A673 (cell line): ENCODE data around the gene DLG4. TPM values are rescaled to one million over a fixed set of nuclear protein-coding genes. Genes with fewer than 3 reads are reported as not detected.
"Not testable (repeated sequence)": the region's sequence is repeated elsewhere in the genome, so short reads cannot be mapped to it uniquely, and the experiment has no call there.

Experiments
- BruUV-seq: library from RNA; stranded (reverse); fragments of 400-500 nt; replicated peaks from 2 replicates; lab custom pipeline; 2021; lab: Mats Ljungman, UMichigan
- CTCF ChIA-PET: fragments of 300-600 bp; sonication (Branson Sonifier 250); formaldehyde crosslinking; loops from one replicate; lab custom pipeline; 2022; ENCODE audit warnings: antibody characterized with exemption; lab: Charles Lee
- POLR2A ChIA-PET: fragments of 300-600 bp; sonication (Branson Sonifier 250); formaldehyde crosslinking; loops from one replicate; lab custom pipeline; 2022; ENCODE audit warnings: antibody characterized with exemption; ENCODE audit not compliant: low non-redundant PET; lab: Charles Lee
- DNase-seq: peaks from one replicate; pipeline ENCODE4 v3.0.0-alpha.2; 2015; ENCODE audit warnings: low spot score
- H3K27ac ChIP-seq: fragments of 200-600 bp; sonication (generic); 2 replicates; pipeline ENCODE4 v1.5.1; 2016; ENCODE audit warnings: mixed run types, low read depth, mild to moderate bottlenecking, mixed read lengths, antibody characterized with exemption, low read length; ENCODE audit not compliant: poor library complexity, severe bottlenecking
- H3K27me3 ChIP-seq: fragments of 200-600 bp; sonication (generic); replicated peaks from 2 replicates; pipeline ENCODE4 v1.6.1; 2017; ENCODE audit warnings: mixed run types, low read depth, mild to moderate bottlenecking, mixed read lengths, antibody characterized with exemption, low read length; ENCODE audit not compliant: insufficient read depth, poor library complexity
- H3K36me3 ChIP-seq: fragments of 200-600 bp; sonication (generic); 2 replicates; pipeline ENCODE4 v1.6.1; 2016; ENCODE audit warnings: mixed run types, mild to moderate bottlenecking, mixed read lengths, antibody characterized with exemption, low read length; ENCODE audit not compliant: insufficient read depth, poor library complexity, severe bottlenecking
- H3K4me1 ChIP-seq: fragments of 200-600 bp; sonication (generic); 2 replicates; pipeline ENCODE4 v1.6.1; 2017; ENCODE audit warnings: mixed run types, mild to moderate bottlenecking, mixed read lengths, antibody characterized with exemption, low read length; ENCODE audit not compliant: insufficient read depth, poor library complexity, severe bottlenecking
- H3K4me3 ChIP-seq: fragments of 200-600 bp; sonication (generic); 2 replicates; pipeline ENCODE4 v1.5.1; 2016; ENCODE audit warnings: low read depth, mixed run types, mild to moderate bottlenecking, mixed read lengths, low read length; ENCODE audit not compliant: poor library complexity, severe bottlenecking
- H3K9me3 ChIP-seq: fragments of 200-600 bp; sonication (generic); 2 replicates; pipeline ENCODE4 v1.6.1; 2016; ENCODE audit warnings: mixed run types, low read depth, mild to moderate bottlenecking, mixed read lengths, antibody characterized with exemption, low read length; ENCODE audit not compliant: poor library complexity, severe bottlenecking
- EZH2 ChIP-seq: fragments of 200-600 bp; sonication (generic); IDR thresholded peaks from 2 replicates; pipeline ENCODE4 v1.6.1; 2017; ENCODE audit warnings: borderline replicate concordance, low read depth, mild to moderate bottlenecking, mixed read lengths, antibody characterized with exemption, low read length; ENCODE audit not compliant: poor library complexity, severe bottlenecking
- intact Hi-C: fragments of 100-400 bp; cut with micrococcal nuclease; formaldehyde crosslinking; loops from one replicate; pipeline ENCODE4 v1.10.0; 2022; ENCODE audit not compliant: unreplicated experiment
- total RNA-seq: library from RNA; stranded (reverse); gene quantifications from 2 replicates; pipeline ENCODE4 v1.2.3, GENCODE V29; 2021
- TF ChIP-seq, protein P1 (sequence below): fragments of 300-800, 200-600 bp; sonication (generic); conservative IDR thresholded peaks from 2 replicates; pipeline ENCODE4 v1.5.1; 2017; ENCODE audit warnings: low read depth, mild to moderate bottlenecking, antibody characterized with exemption, low read length, moderate library complexity, mixed read lengths

Gene DLG4
- total RNA-seq, 1 experiment from 2014 or later, result 74.7 TPM

- intact Hi-C loops, result no loop called here
- Histone ChIP-seq H3K36me3 (no peaks in the 10 kb centered on the region), H3K9me3 (no peaks in the 10 kb centered on the region), H3K27me3 (no peaks in the 10 kb centered on the region), H3K4me3 (no peak overlapping the region), H3K27ac (no peak overlapping the region), H3K4me1 (peaks cover 8% of the 10 kb centered on the region)
- DNase-seq, result no peak
- ChIA-PET CTCF (no interaction called here), POLR2A (no interaction called here)
- TF ChIP-seq, protein P1, sequence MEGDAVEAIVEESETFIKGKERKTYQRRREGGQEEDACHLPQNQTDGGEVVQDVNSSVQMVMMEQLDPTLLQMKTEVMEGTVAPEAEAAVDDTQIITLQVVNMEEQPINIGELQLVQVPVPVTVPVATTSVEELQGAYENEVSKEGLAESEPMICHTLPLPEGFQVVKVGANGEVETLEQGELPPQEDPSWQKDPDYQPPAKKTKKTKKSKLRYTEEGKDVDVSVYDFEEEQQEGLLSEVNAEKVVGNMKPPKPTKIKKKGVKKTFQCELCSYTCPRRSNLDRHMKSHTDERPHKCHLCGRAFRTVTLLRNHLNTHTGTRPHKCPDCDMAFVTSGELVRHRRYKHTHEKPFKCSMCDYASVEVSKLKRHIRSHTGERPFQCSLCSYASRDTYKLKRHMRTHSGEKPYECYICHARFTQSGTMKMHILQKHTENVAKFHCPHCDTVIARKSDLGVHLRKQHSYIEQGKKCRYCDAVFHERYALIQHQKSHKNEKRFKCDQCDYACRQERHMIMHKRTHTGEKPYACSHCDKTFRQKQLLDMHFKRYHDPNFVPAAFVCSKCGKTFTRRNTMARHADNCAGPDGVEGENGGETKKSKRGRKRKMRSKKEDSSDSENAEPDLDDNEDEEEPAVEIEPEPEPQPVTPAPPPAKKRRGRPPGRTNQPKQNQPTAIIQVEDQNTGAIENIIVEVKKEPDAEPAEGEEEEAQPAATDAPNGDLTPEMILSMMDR, result no peak
- BruUV-seq, result no TSS peak
These were observed 44.3 kb downstream of the DLG4 start for GRCh38 chr17:7175330-7175733.

DNA sequence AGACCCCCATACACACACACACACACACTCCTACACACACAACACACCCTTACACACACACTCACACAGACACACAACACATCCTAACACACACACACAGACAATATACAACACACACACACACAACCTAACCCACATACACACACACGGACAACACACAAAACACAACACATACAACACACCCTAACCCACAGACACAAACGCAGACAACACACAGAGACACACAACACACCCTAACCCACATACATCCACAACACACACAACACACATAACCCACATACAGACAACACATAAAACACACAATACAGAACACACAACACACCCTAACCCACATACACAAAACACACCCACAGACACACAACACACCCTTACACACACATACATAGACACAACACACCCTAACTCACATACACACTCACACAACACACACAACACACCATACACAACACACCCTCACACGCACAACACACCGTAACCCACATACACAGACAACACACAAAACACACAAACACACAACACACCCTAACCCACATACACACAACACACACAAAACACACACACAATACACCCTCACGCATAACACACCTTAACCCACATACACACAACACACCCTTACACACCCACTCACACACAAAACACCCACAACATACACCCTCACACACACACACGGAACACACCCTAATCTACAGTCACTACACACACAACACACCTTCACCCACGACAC is 44.9 kb downstream of the DLG4 start:
- H3K27me3 ChIP-seq, result no peaks in the 10 kb centered on the region
- no peak overlapping the region for H3K27ac ChIP-seq
- ChIA-PET CTCF (no interaction called here), POLR2A (no interaction called here)
- BruUV-seq, result no TSS peak
- no peak overlapping the region for H3K4me3 ChIP-seq
- DNase-seq, result no peak
- H3K9me3 ChIP-seq, result no peaks in the 10 kb centered on the region
- intact Hi-C loops, result loop anchor here (5.0 kb wide), 1 partner anchor 37 kb away; no protein-coding TSS in a partner anchor
- TF ChIP-seq EZH2, result no peak
- TF ChIP-seq, protein P1, result no peak
- H3K36me3 ChIP-seq, result no peaks in the 10 kb centered on the region
- peaks cover 8% of the 10 kb centered on the region for H3K4me1 ChIP-seq

DNA sequence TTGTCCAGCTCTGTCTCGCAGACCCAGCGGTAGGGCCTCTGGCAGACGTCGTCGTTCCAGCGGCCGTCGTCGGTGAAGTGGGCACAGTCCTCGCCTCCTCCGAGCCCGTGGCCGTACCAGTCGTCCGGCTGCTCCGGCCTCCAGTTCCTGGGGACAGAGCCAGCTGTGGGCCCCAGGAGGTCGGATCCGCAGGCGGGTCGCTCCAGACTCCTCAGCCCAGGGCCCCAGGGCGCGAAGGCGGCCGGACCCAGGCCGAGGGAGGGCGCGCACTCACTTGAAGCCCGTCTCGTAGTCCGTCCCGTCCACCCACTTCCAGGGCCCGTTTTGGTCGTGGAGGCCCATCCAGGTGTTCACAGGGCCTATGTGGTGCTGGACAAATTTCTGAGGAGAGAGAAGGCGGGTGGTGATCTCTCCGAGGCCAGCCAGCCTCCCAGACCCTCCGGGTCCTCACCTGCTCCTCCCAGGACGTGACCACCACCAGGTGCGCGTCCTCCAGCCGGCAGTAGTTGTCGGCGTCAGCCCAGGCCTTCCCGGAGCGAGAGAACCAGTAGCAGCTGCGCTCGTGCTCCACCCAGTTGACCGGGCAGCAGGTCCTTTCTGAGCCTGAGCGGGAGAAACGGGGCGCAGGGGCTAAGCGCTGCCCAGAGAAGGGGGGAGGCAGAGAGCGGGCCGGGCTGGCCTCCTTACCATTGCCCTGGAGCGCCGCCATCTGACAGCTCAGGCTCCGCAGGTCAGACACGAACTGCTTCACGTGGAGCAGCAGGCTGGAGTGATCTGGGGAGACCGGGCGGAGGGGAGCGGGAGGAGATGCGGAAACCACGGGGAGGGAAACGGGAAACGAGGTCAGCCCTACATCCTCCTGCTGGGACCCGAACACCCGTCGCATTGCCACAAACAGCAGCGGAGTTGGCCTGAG is 45.7 kb downstream of the DLG4 start:
- ChIA-PET POLR2A (no interaction called here), CTCF (no interaction called here)
- peak; percentile 27 for DNase-seq
- intact Hi-C loops, result loop anchor here (5.0 kb wide), 1 partner anchor 37 kb away; no protein-coding TSS in a partner anchor
- H3K36me3 ChIP-seq, result no peaks in the 10 kb centered on the region
- no peak overlapping the region for H3K4me3 ChIP-seq
- no peaks in the 10 kb centered on the region for H3K9me3 ChIP-seq
- H3K27ac ChIP-seq, result no peak overlapping the region
- H3K27me3 ChIP-seq, result no peaks in the 10 kb centered on the region
- peaks cover 8% of the 10 kb centered on the region for H3K4me1 ChIP-seq
- no TSS peak for BruUV-seq
- TF ChIP-seq, protein P1, result no peak

- H3K4me1 ChIP-seq, H3K4me3 ChIP-seq, BruUV-seq, H3K9me3 ChIP-seq, DNase-seq, H3K36me3 ChIP-seq, H3K27ac ChIP-seq, CTCF ChIA-PET, POLR2A ChIA-PET, H3K27me3 ChIP-seq: not testable (repeated sequence)
- intact Hi-C loops, result loop anchor here (5.0 kb wide), 1 partner anchor 35 kb away; no protein-coding TSS in a partner anchor
These were observed 47.0 kb downstream of the DLG4 start for GRCh38 chr17:7172522-7173191.

- intact Hi-C loops, H3K27me3 ChIP-seq, DNase-seq, H3K4me3 ChIP-seq, CTCF ChIA-PET, POLR2A ChIA-PET, BruUV-seq, H3K36me3 ChIP-seq, H3K4me1 ChIP-seq, H3K9me3 ChIP-seq, H3K27ac ChIP-seq: not testable (repeated sequence)
These were observed 50.1 kb downstream of the DLG4 start for GRCh38 chr17:7169565-7169908.
